GM18499 (cell line): Measurements from ENCODE around the gene ARHGEF16.

Experiments used
- ATAC-seq: cut with Tn5 transposase; IDR thresholded peaks from one replicate; pipeline ENCODE4 v1.9.1; 2021; ENCODE audit warnings: moderate number of reproducible peaks; ENCODE audit not compliant: insufficient read depth, unreplicated experiment

ARHGEF16 gene

GRCh38 chr1:3477241-3477995 is 23.0 kb downstream of the ARHGEF16 start:
- no peak for ATAC-seq

- no peak for ATAC-seq
Measured at GRCh38 chr1:3478187-3478586, 23.7 kb downstream of the ARHGEF16 start.

GRCh38 chr1:3479511-3480368 is 25.3 kb downstream of the ARHGEF16 start:
- no peak for ATAC-seq

- ATAC-seq = no peak
Measured at GRCh38 chr1:3480369-3480719, 25.9 kb downstream of the ARHGEF16 start.

GRCh38 chr1:3481046-3481445 is 26.6 kb downstream of the ARHGEF16 start:
- ATAC-seq = no peak

GRCh38 chr1:3481836-3482375 is 27.4 kb downstream of the ARHGEF16 start:
- ATAC-seq = no peak

- no peak for ATAC-seq
Measured at GRCh38 chr1:3482378-3482849, 27.9 kb downstream of the ARHGEF16 start.

- ATAC-seq = no peak
Measured at GRCh38 chr1:3483380-3483779, 28.9 kb downstream of the ARHGEF16 start.

GRCh38 chr1:3483801-3484444 is 29.5 kb downstream of the ARHGEF16 start:
- no peak for ATAC-seq

- no peak for ATAC-seq
Measured at GRCh38 chr1:3485016-3485415, 30.6 kb downstream of the ARHGEF16 start.

GRCh38 chr1:3488432-3488831 is 34.0 kb downstream of the ARHGEF16 start:
- no peak for ATAC-seq

GRCh38 chr1:3490046-3490745 is 35.7 kb downstream of the ARHGEF16 start:
- no peak for ATAC-seq

GRCh38 chr1:3491291-3492246 is 37.1 kb downstream of the ARHGEF16 start:
- ATAC-seq = no peak

- ATAC-seq = no peak
Measured at GRCh38 chr1:3492545-3493246, 38.2 kb downstream of the ARHGEF16 start.

- no peak for ATAC-seq
Measured at GRCh38 chr1:3494321-3495308, 40.1 kb downstream of the ARHGEF16 start.

GRCh38 chr1:3495776-3496745 is 41.6 kb downstream of the ARHGEF16 start:
- ATAC-seq = no peak
